K562 treated with DMSO at 1 percent for 48 hours (cell line): Measurements from ENCODE around the gene PSAP. TPM values are rescaled to one million over a fixed set of nuclear protein-coding genes. Genes with fewer than 3 reads are reported as not detected.

ENCODE experiments used
- total RNA-seq: library from RNA; unstranded; fragments of 300-600 nt; gene quantifications from 2 replicates; pipeline ENCODE4 v1.2.3, GENCODE V29; 2022; ENCODE audit warnings: low replicate concordance; ENCODE audit errors: extremely low read depth

PSAP gene
- total RNA-seq = 1,142 and 1,407 TPM in 2 replicates

DNA sequence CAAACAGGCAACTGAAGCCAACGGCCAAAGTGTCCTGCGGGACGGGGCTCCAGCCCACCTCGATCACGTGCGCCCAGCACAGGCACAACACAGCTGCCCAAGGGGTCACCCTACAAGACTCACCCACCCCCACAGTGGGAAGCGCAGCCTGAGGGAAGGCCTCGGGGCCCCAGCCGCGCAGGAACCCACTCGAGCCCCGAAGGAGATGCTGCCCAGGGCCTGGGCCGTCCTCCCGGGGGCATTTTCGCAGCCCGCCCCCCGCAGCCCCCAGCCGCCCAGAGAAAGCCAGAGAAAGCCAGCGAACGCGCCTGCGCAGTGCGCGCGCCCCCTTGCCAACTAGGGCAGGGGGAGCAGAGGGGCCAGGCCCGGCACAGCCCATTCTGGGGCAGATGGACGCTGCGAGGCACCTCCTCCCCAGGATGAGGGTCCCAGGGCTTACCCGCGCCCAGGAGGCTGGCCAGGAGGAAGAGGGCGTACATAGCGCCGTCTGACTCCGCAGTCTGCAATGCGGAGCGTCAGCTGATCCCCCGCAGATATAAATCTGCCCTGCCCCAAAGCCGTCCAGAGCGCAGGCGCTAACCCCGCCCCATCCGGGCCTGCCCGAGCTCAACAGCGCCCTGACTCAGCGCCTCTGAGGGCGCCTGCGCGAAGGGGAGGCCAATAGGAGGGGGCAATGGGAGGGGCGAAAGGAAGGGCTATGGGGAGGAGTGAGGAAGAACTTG, at the start of gene PSAP:
TSS of gene PSAP (minus strand) at position 509 of the 722 bp plus-strand sequence. CDS start at position 479, 30 bp downstream.

DNA sequence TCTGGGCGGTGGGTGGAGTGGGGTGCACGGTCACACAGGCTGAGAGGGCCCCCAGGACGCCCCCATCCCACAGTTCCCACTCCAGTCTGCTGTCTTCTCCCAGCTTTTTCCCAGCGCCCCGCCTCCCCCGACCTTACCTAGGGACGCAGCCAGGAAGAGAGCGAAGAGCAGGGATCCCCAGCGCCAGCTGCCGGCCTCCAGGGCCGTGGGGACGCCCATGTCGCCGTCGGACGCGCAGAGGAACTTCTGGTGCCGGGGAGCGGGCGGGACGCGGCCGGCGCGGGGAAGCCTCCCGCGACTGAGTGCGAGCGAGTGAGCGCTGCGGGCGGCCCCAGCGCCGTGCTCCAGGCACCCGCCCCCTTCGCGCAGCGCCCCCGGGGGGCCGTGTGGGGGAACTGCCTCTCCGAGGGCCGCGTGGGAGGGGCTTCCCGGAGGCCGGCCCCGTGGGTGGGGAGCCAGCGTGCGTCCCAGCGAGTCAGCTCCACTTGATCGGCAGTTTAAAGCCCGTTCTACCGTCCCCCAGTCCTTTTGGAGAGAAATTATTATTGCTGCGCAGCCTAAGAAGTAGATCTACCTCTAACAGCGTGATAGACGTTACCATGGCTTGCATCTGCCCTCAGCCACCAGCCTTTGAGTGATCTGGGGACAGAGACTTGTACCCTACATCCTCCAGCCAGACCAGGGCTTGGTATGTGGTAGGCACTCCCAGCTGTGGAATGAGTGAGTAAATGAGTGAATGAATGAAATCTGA, 77.7 kb downstream of the PSAP start, which contains the start of gene VSIR:
TSS of gene VSIR (minus strand) at position 300 of the 751 bp plus-strand sequence. CDS start at position 219, 81 bp downstream.

Other genes with a start within 250 kb of the PSAP start
- not detected in 2 replicates for gene C10orf105, start 131.5 kb downstream of the PSAP start, total RNA-seq
- gene VSIR, start 77.7 kb downstream of the PSAP start, total RNA-seq = not detected in 2 replicates
- gene CHST3, start 113.1 kb upstream of the PSAP start, total RNA-seq = not detected in 2 replicates
- gene SPOCK2, start 237.3 kb upstream of the PSAP start, total RNA-seq = not detected in 2 replicates